ENCODE data around the gene AP5Z1. TPM values are rescaled to one million over a fixed set of nuclear protein-coding genes. Genes with fewer than 3 reads are reported as not detected.

Gene AP5Z1
- total RNA-seq, 2 donors from 2014 or later = 7.5 to 9.2 TPM

DNA sequence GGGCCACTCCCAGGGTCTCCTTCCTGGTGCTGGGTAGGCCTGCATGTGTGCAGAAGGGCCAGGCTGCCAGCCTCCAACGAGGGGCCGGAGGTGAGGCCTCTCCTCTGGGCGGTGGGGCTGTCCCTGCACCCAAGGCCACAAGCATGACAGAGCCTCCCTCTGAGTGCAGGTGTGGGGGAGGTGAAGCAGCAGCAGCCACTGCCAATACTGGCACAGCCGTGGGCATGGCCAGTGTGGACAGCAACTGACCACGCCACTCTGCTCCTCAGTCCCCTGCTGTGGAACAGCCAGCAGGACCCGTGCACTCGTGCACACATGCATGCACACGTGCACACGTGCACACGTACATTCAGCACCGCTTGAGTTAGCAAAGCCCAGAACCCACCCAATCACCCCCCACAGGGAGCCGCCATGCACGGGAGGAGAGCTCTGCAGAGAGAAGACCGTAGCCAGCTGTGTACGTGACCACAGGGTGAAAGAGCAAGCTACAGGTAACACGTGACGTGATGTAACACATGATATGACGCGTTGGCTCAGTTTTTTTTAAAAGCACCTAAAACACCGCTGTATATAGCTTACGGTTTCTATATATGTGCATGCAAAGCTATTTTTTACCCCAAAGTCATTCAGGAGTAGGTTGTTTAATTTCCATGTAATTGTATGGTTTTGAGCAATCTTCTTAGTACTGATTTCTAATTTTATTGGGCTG is 63.4 kb downstream of the AP5Z1 start:
- Histone ChIP-seq H3K27me3 (no peaks in the 10 kb centered on the region), H3K4me1 (peaks cover 0 to 21% of the 10 kb centered on the region in 2 donors), H3K36me3 (peaks cover 8% of the 10 kb centered on the region), H3K9me3 (no peaks in the 10 kb centered on the region), H3K4me3 (no peak overlapping the region), H3K27ac (no peak overlapping the region)
- DNase-seq (ENCODE audit: low spot score) = no peak
- TF ChIP-seq, protein P1, sequence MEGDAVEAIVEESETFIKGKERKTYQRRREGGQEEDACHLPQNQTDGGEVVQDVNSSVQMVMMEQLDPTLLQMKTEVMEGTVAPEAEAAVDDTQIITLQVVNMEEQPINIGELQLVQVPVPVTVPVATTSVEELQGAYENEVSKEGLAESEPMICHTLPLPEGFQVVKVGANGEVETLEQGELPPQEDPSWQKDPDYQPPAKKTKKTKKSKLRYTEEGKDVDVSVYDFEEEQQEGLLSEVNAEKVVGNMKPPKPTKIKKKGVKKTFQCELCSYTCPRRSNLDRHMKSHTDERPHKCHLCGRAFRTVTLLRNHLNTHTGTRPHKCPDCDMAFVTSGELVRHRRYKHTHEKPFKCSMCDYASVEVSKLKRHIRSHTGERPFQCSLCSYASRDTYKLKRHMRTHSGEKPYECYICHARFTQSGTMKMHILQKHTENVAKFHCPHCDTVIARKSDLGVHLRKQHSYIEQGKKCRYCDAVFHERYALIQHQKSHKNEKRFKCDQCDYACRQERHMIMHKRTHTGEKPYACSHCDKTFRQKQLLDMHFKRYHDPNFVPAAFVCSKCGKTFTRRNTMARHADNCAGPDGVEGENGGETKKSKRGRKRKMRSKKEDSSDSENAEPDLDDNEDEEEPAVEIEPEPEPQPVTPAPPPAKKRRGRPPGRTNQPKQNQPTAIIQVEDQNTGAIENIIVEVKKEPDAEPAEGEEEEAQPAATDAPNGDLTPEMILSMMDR (IDR thresholded peaks at IDR 0.05) = no peak

DNA sequence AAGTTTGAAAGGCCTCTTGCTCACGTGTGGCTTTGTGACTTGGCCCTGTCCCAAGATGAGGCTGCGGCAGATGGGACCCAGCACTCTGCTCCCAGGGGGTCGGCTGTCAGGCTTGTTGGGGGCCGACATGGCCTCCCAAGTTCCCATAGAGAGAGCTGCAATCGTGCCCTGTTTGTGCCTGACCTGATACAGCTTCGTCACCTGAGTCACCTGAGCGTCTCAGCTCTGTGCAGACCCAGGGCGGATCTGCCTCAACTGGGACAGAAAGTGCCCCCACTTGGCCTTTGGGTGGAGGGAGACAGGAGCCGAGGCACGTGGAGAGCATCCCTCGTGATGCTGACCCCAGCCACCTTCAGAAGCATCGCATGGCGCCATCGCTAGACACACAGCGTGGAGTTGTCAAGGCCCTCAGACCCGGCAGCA is 64.7 kb downstream of the AP5Z1 start:
- Histone ChIP-seq H3K9me3 (no peaks in the 10 kb centered on the region), H3K4me3 (no peak overlapping the region), H3K27me3 (no peaks in the 10 kb centered on the region), H3K36me3 (peaks cover 8% of the 10 kb centered on the region), H3K4me1 (peaks cover 0 to 21% of the 10 kb centered on the region in 2 donors), H3K27ac (no peak overlapping the region)
- no peak for DNase-seq (ENCODE audit: low spot score)
- TF ChIP-seq, protein P1 (IDR thresholded peaks at IDR 0.05) = no peak

Small RNA genes lying within 50 kb of the gene (microRNA-seq; reads per million reads assigned to microRNA genes)
- 0 reads per million in 2 donors for gene MIR4656 (ENCODE audit: borderline number of aligned reads in 2 of 2, borderline replicate concordance in 1 of 2)

Other genes starting within 250 kb of the AP5Z1 start
- 10 to 100 TPM; 19.4 to 24.8 TPM for gene FOXK1, start 93.3 kb upstream of the AP5Z1 start, total RNA-seq
- gene PAPOLB, start 86.4 kb downstream of the AP5Z1 start, total RNA-seq = under 1 TPM; 0.11 to 0.28 TPM
- 10 to 100 TPM in 1 of 2 donors, 1 to 10 TPM in 1; 7.7 to 16.0 TPM for gene RADIL, start 108.1 kb downstream of the AP5Z1 start, total RNA-seq
- under 1 TPM in 1 of 2 donors, not detected in 1; 0.19 TPM for gene MMD2, start 183.6 kb downstream of the AP5Z1 start, total RNA-seq